Stimulated activated CD4-positive, alpha-beta T cell treated with anti-CD3 and anti-CD28 coated beads, Interleukin-2, amount 100 ng/mL, for 48 hours (primary cell): Measurements from ENCODE around the gene DLEC1.

Source experiments
- DNase-seq, 2 donors: peaks; one replicate each; pipeline ENCODE4 v3.0.0-alpha.2; 2020

DLEC1 gene

DNA sequence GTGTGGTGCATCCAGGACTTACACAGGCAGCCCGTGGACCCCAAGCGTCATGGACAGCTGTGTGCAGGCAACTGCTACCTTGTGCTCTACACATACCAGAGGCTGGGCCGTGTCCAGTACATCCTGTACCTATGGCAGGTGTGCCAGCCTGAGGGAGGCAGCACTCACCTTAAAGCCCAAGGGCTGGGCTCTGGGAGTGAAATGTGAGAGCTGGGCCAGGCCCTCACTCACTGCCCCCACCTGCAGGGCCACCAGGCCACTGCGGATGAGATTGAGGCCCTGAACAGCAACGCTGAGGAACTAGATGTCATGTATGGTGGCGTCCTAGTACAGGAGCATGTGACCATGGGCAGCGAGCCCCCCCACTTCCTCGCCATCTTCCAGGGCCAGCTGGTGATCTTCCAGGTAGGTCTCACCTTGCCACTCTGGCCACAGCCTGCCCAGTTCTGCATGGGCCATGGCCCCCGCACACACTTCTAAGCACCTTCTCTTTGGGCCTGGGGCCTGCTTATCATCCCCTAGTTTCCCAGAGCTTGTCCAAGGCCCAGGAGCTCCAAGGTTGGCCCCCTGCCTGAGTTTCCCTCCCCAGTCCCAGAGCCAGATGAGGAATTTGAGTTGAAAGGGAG, 37.4 kb upstream of the DLEC1 start:
- DNase-seq = no peak

DNA sequence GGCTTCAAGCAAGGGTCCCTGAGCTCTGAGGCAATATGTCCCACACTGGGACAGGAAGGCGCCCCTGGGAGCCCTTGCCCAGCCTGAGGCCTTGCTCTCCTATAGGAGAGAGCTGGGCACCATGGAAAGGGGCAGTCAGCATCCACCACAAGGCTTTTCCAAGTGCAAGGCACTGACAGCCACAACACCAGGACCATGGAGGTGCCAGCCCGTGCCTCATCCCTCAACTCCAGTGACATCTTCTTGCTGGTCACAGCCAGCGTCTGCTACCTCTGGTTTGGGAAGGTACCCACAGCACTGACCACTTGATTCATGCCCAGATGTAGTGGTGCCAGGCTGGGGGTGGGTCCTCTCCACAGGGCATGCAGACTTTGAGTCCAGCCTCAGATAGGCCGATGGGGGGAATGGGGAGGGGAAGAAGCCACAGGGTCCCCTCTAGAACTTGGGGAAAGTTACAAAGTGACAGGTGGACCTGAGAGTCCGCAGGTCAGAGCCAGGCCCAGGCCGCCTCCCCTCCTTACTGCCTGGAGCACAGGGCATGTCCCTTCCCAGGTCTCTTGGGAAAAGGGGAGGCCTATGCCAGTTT, 36.6 kb upstream of the DLEC1 start:
- DNase-seq = no peak

DNA sequence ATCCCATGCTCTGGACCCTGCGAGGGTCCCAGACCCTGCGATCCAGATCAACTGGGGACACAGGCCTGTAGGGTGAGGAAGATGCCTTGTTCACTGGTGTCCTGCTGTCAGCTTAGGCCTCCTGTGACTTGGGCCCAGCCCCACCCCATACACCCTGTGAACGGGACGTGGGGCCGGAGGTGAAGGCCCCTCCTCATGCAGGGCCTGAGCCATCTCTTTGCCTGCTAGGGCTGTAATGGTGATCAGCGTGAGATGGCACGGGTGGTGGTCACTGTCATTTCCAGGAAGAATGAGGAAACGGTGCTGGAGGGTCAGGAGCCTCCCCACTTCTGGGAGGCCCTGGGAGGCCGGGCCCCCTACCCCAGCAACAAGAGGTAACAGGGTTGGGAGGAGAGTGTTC, 36.1 kb upstream of the DLEC1 start:
- no peak for DNase-seq

DNA sequence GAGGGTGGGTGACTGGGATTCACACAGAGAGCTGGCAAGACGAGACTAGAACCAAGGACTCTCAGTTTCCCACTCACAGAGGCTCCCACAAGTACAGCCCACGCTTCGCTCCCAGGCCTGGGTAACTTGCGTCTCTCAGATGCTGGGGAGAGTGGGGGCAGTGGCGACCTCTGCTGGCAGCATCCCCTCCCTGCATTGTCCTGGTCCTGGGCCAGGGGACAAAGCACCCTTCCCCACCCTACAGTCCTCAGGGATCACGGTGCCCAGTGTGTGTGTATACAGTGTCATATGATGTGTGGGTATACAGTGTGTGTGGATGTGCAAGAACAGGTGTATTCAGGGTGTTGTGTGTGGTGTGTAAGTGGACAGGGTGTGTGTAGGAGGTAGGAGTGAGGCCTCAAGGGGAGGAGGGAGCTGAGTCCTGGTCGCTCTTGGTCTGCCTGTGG, 35.6 kb upstream of the DLEC1 start:
- peak; percentile 57 to 62 for DNase-seq

DNA sequence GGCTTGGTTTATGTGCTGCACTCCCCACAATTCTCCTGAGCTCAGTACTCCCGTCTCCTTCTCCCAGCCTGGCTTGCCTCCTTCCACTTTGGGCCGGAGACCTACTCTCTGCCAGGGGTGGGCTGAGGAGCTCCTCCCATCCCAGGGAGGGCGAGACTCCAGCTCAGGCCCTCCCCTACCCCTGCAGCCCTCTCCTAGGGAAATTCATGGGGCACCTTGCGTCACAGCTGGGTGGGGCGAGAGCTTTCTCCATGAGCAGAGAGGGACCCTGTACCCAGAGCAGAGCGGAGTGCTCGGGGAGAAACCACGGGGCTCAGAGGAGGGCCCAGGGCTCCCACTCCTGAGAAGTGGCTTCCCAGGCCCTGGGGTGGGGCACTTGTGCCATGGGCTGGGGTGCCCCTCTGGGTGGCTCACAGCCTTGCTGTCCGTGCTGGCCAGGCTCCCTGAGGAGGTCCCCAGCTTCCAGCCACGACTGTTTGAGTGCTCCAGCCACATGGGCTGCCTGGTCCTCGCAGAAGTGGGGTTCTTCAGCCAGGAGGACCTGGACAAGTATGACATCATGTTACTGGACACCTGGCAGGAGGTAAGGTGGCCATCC, 35.1 kb upstream of the DLEC1 start:
- DNase-seq = no peak

DNA sequence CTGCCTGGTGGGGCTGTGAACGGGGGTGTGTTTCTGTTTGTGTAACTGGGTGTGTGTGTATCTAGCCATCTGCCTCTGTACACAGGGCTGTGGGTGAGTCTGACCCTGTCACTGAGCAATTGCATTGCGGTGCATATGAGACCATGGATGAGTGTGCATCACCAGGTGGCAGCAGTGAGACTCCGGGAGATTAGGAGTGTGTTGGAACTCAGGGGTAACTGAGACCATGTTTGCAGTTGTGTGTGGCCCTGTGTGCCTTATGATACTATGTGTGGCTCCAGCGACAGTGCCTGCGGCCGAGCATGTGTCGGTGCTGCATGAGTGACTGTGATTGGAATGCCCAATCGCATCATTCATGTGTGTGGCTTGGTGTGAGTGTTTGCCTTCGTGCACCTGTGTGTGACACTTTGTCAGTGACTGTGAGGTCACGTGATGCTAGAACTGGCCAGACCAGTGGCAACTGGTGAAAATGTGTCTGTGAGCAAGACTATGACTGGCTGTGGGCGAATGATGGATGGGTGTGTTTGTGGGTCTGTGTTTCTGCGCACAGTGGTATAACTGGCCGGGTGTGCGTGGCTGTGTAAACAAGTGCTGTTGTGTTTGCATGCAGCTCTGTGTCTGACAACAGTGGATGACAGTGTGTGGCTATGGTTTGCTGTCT, 34.5 kb upstream of the DLEC1 start:
- peak in 1 of 2 donors; percentile 44 for DNase-seq

DNA sequence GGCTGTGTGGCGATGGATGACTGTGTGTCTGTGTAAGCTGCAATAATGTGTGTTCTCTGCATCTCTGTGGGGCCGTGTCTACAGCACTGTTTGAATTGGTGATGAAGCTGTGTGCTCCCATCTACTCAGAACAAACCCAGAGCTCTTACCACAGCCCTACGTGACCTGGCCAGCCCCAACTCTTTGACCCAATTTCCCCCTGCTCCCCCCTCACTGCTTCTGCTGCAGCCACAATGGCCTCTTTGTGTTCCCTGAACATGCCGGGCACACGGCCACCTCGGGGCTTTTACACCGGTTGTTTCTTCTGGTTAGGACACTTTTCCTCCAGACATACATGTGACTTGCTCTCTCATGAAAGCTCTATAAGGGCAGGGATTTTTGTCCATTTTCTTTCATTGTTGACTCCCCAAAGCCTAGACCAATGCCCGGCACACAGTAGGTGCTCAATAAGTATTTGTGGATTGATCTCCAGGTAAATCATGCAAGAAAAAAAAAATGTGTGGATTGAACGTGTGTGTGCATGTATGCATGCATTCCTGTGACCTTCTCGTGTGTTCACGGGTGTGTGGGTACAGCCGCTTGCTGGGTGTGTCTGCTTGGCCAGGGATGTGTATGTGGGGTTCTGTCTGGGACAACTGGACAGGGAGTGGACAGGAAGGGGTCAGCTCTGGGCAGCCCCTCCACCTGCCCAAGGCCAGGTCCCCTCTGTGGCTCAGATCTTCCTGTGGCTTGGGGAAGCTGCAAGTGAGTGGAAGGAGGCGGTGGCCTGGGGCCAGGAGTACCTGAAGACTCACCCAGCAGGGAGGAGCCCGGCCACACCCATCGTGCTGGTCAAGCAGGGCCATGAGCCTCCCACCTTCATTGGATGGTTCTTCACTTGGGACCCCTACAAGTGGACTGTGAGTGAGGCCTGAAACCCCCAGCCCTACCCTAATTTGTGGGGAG, 33.7 kb upstream of the DLEC1 start:
- no peak for DNase-seq

DNA sequence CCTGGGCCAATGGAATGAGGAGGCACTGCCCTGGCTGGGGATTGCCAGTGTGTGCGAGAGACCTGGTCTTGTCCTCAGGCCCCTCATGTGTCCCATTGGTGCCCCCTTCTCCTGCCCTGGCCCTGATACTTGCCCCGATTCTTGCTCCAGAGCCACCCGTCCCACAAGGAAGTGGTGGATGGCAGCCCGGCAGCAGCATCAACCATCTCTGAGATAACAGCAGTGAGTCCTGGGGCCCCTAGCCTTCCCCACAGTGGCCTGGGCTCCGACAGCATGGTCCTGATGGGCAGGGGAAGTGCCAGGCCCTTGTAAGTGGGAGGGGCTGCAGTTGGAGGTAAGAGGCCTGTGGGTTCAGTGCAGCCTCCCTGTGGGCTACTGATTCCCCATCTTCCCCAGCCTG, 33.0 kb upstream of the DLEC1 start:
- DNase-seq = no peak

DNA sequence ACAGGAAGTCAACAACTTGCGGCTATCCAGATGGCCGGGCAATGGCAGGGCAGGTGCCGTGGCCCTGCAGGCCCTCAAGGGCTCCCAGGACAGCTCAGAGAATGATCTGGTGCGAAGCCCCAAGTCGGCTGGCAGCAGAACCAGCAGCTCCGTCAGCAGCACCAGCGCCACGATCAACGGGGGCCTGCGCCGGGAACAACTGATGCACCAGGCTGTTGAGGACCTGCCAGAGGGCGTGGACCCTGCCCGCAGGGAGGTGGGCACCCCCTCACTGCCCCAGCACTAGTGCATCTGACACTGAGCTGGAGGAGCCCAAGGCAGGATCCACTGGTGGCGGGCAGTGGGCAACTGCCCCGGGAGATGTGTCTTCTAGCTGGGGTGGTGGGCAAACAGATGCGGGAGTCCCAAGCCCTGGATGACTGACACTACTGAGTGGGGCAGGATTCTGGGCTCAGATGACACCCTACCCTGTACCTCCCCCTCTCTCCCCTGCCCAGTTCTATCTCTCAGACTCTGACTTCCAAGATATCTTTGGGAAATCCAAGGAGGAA, 32.5 kb upstream of the DLEC1 start:
- DNase-seq = no peak

DNA sequence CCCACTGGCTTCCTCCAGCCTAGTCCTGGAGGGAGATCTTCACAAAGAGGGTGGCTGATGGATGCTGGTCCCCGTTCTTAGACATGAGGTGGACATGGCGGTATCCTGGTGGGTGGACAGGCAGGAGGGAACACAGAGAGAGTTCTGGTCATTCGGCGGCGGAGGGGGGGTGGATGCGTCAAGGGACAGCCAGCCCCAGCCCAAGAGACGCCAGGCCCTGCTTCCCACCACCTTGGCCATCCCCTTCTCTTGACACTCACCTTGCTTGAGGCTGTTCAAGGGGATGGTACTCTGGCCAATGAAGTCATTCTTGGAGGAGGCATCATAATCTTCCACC, 31.3 kb upstream of the DLEC1 start:
- DNase-seq = no peak

DNA sequence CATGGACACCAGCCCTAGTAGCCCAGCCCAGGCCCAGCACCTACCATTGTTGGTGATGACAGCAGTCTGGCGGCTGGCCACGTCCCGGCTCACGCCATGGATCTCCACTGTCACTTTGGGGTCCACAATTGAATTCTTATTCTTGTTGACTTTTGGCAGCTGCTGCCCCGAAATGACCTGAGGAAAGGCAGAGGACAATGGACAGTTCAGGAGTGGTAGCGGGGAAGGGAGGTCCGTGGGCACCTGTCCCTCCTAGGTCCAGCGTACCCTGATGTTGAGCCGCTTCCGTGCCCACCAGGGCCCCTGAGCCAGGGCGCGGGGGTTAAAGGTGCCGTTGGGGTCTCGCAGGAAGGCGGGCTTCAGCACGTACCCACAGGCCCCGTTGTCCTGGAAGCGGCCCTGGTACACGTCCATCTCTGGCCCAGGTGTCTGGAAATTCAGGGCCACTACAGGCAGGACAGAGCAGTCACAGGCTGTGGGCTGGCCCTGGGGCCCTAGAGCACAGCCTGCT, 30.8 kb upstream of the DLEC1 start:
- no peak for DNase-seq

DNA sequence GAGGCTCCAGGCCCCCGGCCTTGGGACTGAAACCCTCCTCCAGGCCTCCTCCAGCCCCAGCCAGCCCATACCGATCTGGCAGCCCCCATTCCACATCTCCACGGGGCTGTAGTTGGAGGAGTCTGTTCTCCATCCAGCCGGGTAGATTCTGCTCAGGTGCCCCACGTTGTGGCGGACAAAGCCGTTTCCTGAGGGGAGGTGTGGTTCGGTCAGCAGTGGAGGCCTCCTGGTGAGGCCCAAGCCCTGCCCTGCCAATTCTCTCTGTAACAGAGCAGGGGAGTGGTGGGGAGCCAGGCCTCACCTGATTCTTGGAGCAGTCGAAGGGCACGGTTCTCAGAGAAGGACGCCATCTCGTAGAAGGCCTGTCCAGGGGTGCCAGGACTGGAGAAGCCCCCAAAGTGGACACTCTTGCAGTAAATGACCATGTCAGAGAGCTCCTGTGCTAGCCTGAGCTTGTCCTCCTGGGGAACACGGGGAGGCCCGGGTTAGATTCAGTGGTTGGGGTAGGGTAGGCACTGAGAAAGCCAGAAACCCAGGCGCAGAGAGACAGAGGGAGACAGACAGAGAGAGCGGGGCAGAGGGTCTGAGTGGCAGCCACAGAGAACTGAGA, 29.9 kb upstream of the DLEC1 start:
- DNase-seq = no peak

DNA sequence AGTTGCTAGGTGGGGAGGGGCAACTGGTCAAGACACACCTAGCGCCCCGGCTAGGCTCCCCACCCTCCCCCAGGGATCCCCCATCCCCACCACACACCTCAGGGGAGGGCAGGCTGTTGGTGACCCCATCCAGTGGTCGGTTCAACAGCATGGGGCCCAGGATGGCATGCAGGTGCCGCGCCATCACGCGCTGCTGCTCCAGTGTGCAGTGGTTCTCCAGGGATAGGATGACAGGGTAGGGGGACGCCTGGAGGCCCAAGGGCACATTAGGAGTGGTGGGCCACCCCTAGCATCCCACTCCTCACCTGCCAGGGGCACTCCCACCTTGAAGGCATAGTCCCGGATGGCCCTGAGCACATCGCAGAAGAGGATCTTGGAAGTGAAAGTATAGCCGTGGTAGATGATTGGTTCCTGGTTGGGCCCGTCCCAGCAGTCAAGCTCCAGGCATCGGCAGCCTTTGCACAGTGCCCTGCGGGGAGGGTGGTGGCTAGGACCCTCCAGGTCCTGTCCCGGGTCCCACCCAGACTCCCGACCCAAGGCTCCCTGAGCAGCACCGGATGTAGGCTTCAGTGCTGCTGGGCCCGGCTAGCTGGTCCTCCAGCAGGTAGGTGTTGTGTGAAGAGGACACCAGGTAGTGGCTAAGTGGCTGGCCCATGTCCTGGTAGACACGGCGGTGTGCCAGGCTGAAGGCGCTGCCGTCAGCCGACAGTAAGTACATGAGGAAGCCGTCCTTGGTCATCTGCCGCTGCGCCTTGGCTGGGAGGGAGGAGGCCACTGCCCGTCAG, 29.0 kb upstream of the DLEC1 start:
- DNase-seq = no peak

DNA sequence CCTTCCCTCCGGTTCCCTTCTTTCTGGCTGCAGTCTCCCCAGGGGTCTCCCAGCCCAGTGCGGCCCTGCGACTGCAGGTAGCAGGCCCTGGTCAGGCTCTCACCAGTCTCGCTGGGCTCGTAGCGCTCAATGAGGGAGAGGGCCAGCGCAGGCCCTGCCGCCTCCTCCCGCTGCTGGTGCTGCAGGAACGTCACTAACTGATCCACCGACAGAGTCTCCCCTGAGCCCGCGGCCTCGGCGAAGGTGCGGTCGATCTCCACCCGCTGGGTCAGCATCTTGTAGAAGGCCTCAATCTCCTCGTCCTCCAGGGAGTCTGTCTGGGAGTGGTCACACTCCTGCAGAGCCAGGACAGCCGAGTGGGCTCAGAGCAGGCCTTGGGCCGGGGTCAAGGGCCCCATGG, 27.9 kb upstream of the DLEC1 start:
- no peak for DNase-seq

DNA sequence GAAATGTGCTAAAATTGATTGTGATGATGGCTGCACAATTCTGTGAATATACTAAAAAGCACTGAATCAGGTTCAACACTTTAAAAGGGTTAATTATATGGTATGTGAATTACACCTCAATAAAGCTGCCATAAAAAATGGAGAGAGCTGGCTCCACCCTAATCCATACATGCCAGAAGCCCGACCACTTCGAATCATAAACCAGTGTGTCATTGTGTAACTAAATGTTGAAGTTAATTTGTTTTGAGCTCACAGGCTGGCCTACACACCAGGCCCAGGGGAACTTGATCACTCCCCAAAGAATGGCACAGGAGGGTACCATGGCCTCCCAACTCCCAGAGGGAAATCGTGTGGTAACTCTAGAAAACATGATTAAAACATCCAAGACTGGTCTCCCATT, 23.5 kb upstream of the DLEC1 start:
- DNase-seq = no peak

DNA sequence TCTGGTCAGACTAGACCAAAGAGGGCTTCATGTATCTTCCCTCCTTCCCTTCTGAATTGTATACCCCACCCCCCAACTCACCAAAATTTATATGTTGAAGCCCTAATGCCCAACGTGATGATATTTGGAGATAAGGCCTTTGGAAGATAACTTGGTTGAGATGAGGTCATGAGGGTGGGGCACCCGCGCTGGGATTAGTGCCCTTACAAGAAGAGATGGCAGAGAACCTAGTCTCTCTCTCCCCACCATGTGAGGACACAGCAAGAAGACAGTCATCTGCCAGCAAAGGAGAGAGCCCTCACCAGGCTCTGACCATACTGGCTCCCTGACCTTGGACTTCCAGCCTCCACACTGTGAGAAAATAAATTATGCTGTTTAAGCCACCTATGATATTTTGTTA, 23.0 kb upstream of the DLEC1 start:
- no peak for DNase-seq

DNA sequence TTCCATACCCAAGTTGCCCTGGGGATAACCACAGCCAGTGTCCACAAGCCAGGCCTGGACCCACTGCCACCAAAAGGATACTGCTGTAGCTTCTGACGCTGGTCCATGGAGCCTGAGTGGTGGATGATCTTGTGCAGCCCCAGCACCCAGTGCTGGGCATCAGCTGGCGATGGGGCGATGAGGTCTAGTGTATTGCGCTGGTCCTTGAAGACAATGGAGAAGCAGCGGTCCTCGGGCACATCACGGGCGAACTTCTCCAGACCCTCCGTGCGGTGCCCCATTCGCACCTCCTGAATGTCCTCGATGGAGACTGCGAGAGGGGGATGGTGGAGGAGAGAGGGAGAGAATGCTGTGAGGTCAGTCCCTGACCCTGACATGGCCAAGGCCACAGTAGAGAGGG, 22.6 kb upstream of the DLEC1 start:
- DNase-seq = no peak

DNA sequence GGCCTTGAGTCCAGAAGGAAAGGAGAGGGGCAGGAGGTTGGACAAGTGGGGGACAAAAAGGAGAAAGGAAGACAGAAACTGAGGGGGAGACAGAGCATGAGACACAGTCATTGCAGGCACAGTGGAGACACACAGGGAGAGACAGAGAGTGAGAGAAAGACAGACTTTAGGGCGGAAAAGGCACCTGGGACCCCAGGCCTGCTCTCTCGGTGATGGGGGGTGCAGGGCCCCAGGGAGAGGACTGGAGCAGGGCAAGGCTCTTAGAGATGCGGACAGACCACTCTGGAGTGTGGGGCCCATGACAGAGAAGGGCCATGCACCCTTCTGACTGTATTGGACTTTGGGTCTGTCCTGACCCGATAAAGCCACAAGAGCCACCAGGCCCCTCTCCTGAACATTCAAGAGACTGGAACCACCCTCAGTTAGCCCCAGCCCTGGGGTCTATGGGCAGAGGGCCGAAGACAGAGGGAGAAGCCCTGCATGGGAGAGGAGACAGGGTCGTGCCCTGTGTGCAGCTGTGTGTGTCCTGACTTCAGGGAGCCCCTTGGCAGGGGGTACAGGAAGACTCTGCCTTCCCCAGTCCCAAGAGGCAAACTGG, 22.1 kb upstream of the DLEC1 start:
- DNase-seq = no peak

DNA sequence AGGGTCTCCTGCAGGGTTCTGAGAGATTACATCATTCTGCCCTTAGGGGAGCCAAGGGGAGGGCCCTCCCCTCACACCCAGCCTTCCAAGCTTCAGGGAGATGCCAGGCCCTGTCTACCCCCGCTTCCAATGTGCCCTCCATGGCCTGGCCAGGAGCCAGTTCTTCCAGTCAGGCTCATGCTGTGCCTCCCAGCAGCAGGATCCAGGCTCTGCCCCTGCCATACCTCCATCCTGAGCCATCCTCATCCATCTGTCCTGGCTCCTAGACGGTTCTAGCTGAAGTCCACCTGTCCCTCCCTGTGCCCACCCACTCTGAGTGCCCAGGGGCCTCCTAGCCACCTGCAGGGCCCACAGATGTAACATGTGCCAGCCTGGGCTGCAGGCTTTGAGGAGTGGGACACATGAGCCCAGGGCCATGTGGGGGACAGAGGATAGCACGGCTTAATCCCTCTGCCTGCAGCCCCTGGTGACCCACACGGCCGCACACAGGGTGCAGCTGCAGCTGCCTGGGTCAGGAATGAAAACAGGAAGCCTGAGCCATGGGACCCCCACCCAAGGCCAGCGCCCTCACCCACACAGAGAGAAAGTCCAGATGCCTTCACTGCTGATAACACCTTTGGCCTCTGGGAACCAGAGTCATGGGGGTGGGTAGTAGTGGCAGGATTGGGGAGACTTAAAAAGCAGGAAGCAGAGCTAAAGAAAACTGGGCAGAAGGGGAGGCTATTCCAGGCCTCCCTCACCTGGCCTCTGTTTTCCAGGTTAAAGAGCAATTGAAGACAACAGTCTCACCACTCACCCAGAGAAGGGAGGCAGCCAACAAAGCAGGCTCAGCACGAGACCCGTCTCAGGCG, 21.3 kb upstream of the DLEC1 start:
- DNase-seq = no peak
